ENCODE results near the gene ZNF777. TPM values are rescaled to one million over a fixed set of nuclear protein-coding genes. Genes with fewer than 3 reads are reported as not detected.
"Not testable (repeated sequence)": the region's sequence is repeated elsewhere in the genome, so short reads cannot be mapped to it uniquely, and the experiment has no call there.

The ZNF777 gene
- total RNA-seq, 1 donor: 7.2 TPM

GRCh38 chr7:149404396-149404795 lies 56.5 kb downstream of the ZNF777 start:
- H3K4me3 ChIP-seq (ENCODE audit: low read depth, low read length): no peak overlapping the region
- DNase-seq (ENCODE audit: low read depth): no peak
- TF ChIP-seq CTCF (IDR thresholded peaks at IDR 0.05; ENCODE audit: insufficient read depth, low read length): no peak

GRCh38 chr7:149398195-149398820 lies 62.6 kb downstream of the ZNF777 start:
- no peak for DNase-seq (ENCODE audit: low read depth)
- H3K4me3 ChIP-seq (ENCODE audit: low read depth, low read length): no peak overlapping the region
- no peak for TF ChIP-seq CTCF (IDR thresholded peaks at IDR 0.05; ENCODE audit: insufficient read depth, low read length)

DNA sequence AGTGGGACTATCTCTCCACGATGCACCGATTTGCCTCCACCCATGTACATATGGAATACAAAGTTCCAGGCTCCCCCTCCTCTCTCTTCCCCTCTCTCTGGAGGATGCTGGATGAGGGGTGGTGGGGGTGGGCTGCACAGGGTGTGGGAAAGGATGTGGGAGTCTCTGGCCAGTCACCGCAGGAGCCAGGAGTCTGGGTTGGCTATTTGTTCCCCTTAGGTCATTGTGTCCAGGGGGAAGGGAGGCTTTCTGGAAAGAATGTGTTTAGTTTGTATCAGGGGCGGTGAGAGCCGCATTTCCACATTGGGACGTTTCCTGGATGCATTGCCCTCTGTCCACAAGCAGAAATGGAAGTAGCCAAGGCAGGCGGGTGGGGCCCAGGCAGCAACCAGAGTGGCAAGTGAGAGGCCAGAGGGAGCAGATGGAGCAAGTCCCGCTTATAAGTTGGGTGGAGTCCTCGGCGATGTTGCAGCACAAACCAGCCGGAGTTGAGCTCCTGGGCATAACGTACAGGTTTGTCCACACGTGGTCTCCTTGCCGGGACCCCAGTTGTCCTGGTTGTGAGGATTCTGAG lies 63.3 kb downstream of the ZNF777 start:
- H3K4me3 ChIP-seq (ENCODE audit: low read depth, low read length): no peak overlapping the region
- no peak for DNase-seq (ENCODE audit: low read depth)
- TF ChIP-seq CTCF (IDR thresholded peaks at IDR 0.05; ENCODE audit: insufficient read depth, low read length): no peak

DNA sequence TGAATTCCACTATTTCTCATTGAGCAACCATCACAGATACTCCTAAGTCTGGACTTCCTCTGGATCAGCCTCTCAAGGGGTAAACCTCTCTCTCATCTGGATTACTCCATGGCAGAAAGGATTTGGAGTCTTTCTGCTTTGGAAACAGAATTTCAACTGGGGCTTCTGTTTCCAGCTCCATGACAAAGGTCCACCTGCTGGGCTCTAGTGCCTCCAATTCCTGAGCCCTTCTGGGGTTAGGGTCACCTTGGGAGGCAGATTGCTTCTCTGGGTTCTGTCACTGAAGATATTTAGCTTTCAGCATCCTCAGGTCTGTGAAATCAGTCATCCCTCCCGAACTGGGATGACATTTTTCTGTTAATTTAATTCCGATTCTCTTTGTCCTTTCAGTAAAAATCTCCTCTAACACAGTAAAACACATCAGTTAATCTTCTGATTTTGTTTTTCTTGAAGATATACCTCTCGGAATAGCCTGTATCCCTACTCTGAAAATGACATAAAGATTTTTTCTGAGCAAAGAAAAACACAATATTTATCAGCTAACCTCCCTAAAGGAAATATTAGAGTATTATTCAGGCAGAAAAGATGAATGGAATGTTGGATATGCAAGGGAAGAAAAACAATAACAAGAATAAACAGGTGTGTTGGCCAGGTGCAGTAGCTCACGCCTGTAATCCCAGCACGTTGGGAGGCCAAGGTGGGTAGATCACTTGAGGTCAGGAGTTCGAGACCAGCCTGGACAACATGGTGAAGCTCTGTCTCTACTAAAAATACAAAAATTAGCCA lies 72.1 kb downstream of the ZNF777 start:
- not testable (repeated sequence) for DNase-seq (ENCODE audit: low read depth); H3K4me3 ChIP-seq (ENCODE audit: low read depth, low read length)

DNA sequence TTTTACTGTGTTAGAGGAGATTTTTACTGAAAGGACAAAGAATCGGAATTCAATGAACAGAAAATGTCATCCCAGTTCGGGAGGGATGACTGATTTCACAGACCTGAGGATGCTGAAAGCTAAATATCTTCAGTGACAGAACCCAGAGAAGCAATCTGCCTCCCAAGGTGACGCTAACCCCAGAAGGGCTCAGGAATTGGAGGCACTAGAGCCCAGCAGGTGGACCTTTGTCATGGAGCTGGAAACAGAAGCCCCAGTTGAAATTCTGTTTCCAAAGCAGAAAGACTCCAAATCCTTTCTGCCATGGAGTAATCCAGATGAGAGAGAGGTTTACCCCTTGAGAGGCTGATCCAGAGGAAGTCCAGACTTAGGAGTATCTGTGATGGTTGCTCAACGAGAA lies 74.3 kb downstream of the ZNF777 start:
- not testable (repeated sequence) for DNase-seq (ENCODE audit: low read depth)

GRCh38 chr7:149385195-149385950 lies 75.5 kb downstream of the ZNF777 start:
- no peak for TF ChIP-seq CTCF (IDR thresholded peaks at IDR 0.05; ENCODE audit: insufficient read depth, low read length)
- DNase-seq (ENCODE audit: low read depth): no peak
- no peak overlapping the region for H3K4me3 ChIP-seq (ENCODE audit: low read depth, low read length)

More for the DNA sequence above, 74.3 kb downstream of the ZNF777 start:
- H3K4me3 ChIP-seq (ENCODE audit: low read depth, low read length): not testable (repeated sequence)

Other genes starting within 250 kb of the ZNF777 start
- 5.6 and 14.3 TPM in 2 replicates for gene ZNF212, start 221.4 kb downstream of the ZNF777 start, total RNA-seq (ENCODE audit: low replicate concordance)
- 9.1 and 12.7 TPM in 2 replicates for gene ZNF783, start 198.9 kb downstream of the ZNF777 start, total RNA-seq (ENCODE audit: low replicate concordance)
- gene ZNF746, start 36.7 kb upstream of the ZNF777 start, total RNA-seq (ENCODE audit: low replicate concordance): 13.2 and 16.0 TPM in 2 replicates